ENCODE results near the gene FBN1.

Gene FBN1

DNA sequence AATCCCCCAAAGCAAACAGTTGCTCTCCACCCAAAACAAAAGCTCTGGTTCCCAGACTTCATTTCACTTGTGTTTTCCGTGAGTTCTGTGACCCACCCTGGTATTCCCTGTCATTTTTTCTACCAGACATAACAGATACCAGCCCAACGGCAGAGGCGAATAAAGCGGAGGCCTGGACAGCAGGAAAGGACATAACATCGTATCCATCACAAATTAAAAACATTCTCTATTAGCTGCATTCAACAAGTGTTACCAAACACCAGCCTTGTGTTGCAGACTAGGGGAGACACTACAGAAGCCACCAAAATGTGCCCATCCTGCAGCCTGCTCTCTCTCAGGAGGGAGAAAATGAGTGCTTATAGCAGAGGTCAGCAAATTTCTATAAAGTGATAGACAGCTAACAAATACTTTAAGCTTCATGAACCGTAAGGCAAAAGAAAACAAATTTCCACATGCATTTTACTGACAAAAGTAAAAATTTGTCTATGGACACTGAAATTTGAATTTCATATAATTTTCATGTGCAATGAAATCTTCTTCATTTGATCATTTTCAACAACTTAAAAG lies 7.1 kb upstream of the FBN1 start:
- DNase-seq (ENCODE audit: low read depth in 2 of 3, low spot score in 1 of 3), result no peak

DNA sequence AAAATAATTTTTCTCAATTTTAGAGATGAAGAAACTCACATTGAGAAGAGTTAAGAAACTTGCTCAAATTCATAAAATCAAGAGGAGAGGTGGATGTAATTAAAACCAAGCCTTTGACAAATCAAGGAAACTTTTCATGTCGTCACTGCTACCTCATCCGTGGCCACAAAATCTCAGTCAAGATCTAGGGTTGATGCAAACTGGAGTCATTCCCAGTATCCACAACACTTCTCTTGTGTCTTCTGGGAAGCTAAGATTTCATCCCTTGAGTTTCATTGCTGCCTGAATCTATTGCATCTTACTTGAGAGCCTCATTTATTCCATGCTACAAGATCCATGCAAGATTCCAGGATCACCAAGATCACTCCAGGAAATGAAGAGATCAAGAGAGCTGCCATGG lies 5.4 kb upstream of the FBN1 start:
- DNase-seq (ENCODE audit: low read depth in 2 of 3, low spot score in 1 of 3), result no peak

DNA sequence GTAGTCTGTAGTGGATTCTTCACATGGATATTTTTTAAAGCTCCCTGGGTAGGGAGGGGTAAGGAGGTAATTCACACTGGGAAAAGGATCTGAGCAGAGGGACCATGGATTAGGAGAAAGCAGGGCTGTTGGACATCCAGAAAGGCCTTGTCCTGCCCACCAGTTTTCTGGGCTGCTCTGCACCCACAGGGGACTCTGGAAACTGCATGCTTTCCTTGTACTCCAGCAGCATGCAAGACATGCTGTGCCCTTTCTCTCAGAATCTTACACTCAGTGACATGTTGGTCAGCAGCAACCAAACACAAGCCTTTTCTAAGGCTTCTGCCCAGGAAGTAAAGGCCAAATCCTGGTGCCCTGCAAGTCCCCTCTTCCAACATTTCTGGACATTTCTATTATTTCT lies 2.5 kb upstream of the FBN1 start:
- DNase-seq (ENCODE audit: low read depth in 2 of 3, low spot score in 1 of 3), result no peak

DNA sequence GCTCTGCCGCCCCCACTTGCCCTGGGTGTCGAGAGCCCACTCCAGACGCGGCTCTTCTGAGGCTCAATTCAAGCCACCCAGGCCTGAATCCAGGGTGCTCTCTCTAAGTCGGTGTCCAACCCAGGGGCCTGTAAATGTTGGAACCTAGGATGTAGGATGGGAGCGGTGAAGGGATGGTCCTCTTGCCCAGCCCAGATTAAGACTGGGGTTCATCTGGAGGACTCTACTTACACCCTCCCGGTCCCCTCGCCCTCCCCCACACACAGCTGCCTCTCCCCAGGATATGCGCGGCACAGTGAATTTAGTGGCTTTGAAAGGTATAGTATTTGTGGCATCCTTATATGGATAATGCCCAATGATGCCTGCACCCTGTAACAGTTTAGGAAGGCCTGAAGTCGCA lies 822 bp upstream of the FBN1 start:
- DNase-seq (ENCODE audit: low read depth in 2 of 3, low spot score in 1 of 3), result no peak

DNA sequence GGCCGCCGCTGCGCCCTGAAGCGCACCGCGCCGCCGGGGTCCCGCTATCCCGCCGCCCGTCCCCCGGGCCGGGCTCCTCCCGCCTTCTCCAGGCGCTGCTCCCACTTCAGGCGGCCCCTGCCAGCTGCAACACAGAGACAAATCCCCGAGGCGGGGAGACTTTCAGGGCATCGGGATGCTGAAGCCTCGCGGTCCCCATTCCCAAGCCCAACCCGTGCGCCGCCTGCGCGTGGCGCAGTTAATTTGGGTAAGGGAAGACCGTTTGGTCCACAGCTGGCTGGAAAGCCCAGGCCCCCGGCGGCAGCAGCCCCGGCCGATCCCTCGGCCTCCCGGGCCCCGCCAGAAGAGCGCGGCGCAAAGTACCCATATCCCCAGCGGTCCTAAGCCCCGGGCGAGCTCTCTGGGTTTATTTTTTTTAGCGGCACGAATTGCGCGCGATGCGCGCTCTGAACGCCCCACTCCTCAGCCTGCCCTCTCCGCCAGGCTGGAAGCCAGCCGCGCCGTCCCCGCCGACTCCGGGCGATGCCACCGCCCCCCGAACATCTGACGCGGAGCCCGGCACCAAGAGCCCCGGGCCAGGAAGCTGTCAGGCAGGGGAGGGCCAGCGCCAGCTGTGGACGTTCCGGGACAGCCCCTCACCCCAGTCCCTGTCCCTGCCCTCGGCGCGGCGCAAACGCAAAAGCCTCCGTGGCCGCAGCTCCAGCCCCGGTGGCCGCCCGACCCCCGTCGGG lies 517 bp downstream of the FBN1 start:
- DNase-seq (ENCODE audit: low read depth in 2 of 3, low spot score in 1 of 3), result no peak

DNA sequence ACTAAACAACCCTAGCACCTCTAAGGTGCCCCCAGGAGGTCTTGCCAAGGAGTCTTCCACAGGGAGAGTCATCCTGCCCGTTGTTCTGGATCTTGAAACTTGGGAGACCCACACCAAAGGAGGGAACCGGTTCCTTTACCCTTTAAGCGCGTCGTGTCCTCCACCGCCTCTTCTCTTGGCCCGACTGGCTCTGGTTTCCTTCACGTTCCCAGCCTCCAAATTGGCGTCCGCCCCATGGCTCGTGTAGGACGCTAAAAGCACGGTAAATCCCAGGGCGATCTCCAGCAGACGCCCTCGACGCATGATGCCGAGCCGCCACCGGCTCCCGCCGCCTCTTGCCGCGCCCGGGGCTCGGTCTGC lies 1.1 kb downstream of the FBN1 start:
- DNase-seq (ENCODE audit: low read depth in 2 of 3, low spot score in 1 of 3), result no peak

DNA sequence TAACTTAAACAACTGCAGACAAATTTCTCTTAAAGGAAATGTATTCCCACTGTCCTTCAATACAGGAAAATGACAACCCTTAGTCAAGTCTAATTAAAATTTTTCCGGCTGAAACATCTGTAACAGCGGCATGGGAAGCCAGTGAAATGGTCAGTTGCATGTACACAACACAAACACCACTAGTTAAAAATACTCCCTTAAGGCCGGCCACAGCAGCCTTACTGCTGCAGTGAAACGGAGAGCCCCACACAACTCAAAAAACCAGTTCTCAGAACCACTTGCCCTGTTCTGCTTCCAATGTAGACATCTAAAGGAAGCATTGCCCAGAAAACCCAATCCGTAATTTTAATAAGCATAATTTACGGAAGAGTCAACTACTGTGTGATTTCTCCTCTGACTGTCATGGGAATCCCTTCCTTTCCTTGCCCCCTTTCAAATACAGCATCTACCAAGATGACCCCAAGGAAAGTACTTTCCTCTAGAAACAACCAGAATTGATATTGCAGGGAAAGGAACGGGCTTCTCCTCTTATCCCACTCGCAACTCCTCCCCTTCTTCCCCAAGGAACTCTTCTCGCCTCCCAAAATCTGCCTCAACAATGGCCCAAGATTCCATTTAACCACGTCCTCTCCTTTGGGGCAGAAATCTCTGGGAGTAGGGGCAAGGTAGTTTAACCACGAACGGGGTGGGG lies 1.6 kb downstream of the FBN1 start:
- DNase-seq (ENCODE audit: low read depth in 2 of 3, low spot score in 1 of 3), result no peak

DNA sequence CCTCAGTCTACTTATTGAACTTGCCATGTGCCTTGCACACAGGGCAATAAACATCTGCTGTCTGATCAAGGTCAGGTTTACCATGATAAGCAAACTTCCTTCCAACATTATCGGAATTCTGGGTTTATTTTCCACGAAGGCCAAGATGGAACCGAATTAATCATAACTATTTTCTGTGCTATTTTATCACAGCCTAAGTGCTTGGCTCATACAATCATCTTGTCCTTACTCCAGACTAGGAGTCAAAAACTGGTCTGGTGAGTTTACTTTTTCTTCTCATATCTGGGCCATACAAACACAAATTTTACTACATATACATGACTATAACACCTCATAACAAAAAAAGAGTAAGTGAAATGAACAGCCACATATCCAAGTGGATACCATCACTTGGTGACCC lies 2.3 kb downstream of the FBN1 start:
- no peak for DNase-seq (ENCODE audit: low read depth in 2 of 3, low spot score in 1 of 3)

DNA sequence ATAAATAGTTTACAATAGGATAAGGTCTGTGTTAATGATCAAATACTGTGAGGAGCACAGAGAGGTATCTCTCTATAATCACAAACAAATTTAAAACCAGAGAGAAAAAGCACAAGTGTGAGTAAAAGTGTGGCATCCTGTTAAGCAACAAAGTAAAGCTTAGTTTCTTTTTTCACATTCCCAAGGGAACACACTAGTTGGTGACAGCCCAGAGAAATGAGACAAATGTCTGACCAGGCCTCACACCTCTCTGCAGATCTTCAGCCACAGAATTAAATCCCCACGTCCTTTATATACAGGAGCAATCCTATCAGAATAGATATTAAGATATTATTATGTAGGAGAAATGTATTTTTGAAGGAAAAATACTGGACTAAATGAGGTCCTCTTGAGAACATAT lies 2.7 kb downstream of the FBN1 start:
- DNase-seq (ENCODE audit: low read depth in 2 of 3, low spot score in 1 of 3), result no peak

DNA sequence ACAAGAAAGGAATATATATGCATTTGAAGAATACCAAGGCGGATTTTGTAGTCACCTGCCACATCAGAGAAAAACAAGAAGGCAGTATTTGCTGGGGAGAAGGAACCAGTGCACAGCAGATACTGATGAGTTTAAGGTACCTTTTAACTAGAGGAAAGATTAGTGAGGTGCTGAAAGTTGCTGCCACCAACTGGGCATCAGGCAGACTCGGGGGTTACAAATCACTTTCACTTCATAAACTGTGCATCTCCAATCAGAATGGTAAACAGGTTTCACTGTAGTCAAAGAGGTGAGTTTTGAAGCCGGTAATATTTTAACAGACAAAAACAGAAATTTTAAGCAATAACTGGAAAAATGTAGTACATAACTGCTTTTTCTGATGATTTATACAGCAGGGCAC lies 4.1 kb downstream of the FBN1 start:
- DNase-seq (ENCODE audit: low read depth in 2 of 3, low spot score in 1 of 3), result no peak

DNA sequence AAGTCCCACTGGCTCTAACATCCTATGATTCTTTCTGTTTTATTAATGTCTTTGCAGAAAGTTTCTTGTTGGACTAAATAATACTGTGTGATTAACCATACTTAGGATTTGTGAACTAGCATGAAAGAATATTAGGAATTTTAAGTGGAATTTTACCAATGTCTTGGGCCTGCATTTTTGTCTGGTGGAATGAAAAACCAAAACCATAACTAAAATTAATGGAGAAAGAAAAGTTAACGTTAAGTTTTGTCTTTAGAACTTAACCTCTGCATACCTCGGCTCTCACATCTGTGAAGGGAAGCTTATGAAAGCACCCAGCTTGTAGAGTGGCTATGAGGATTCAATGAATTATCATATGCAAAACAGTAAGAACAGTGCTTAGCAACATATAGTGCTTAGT lies 6.5 kb downstream of the FBN1 start:
- no peak for DNase-seq (ENCODE audit: low read depth in 2 of 3, low spot score in 1 of 3)

DNA sequence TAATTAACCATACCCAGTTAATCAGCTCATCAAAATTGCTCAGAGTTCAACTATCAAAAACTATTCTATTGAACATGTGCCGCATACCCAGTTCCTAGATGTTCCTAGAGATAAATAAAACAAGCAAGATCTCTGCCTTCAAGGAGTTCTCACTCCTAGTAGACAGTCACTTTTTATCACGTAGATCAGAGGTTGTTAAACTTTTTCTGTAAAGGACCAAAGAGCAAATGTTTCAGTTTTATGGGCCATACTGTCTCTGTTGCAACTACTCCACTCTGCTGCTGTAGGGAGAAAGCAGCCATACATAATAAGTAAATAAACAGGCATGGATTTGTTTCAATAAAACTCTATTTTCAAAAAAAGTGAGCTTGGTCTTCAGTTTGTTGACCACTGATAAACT lies 7.9 kb downstream of the FBN1 start:
- no peak for DNase-seq (ENCODE audit: low read depth in 2 of 3, low spot score in 1 of 3)

DNA sequence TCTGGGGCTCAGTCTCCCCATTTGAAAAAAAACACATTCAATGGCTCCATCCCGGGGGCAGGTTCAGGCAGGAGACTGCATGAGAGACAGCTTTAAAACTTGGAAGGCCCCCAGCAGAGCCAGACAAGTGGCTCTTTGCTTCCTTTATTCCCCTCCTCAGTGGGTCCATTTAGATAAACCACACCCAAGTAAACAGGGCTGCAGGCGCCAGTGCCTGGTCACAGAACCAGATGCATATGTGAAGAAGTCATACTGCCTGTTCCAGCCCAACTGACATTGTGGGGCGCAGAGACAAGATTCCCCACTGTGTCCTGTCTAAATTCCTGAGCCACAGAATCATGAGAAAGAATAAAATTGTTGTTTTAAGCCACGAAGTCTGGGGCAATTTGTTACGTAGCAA lies 9.0 kb downstream of the FBN1 start:
- DNase-seq (ENCODE audit: low read depth in 2 of 3, low spot score in 1 of 3), result no peak

DNA sequence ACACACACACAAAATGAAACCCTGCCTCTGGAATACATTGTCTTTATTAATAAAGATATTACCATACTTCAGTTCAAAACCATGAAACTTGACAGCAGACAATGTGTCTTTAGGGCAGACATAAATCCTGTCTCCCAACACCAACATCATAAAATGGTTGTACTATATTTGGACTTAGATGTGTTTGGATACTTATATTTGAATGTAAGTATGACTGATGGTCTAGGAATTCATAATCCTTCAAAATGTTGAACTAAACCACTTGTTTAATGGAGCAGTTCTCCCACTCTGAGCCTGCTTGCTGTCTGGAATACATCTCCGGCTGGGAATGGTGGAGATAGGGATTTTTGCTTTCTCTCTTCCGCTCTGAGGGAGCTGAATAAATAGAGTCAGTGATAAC lies 10.6 kb downstream of the FBN1 start:
- DNase-seq (ENCODE audit: low read depth in 2 of 3, low spot score in 1 of 3), result no peak

DNA sequence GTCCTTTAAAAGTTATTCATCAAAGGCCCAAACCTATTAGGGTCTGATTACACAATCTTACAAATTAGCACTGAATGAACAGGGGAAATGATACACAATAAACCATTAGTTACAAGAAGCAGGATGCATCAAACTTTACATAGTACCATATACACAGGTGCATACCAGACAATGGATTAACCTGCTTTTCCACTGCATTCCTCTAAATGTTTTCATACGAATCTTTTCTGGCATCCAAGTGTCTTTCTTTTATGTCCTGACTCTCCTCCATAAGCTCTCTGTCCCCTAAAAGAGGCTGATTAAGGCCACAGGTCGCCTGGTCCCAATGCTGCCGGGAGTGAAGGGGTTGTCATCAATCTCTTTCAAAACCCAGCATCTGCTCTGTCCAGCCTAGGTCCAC lies 11.4 kb downstream of the FBN1 start:
- no peak for DNase-seq (ENCODE audit: low read depth in 2 of 3, low spot score in 1 of 3)

DNA sequence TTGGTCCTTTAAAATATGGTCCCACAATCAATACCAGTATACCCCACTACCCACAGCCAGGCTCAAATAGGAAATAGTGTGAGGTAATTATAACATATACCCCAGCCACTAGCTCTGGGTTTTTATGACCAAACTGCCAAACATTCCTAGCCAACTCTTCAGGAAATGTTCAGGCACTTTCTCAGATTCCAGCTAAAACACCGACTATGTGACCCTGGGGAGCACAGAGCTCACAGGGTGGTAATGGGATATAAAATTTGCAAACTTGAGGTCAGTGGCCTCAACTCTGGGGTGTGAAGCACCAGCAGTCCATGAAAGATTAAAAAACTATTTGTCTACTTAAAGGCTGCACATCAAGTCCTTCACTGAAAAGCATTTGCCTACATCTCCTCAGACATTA lies 12.9 kb downstream of the FBN1 start:
- DNase-seq (ENCODE audit: low read depth in 2 of 3, low spot score in 1 of 3), result no peak

DNA sequence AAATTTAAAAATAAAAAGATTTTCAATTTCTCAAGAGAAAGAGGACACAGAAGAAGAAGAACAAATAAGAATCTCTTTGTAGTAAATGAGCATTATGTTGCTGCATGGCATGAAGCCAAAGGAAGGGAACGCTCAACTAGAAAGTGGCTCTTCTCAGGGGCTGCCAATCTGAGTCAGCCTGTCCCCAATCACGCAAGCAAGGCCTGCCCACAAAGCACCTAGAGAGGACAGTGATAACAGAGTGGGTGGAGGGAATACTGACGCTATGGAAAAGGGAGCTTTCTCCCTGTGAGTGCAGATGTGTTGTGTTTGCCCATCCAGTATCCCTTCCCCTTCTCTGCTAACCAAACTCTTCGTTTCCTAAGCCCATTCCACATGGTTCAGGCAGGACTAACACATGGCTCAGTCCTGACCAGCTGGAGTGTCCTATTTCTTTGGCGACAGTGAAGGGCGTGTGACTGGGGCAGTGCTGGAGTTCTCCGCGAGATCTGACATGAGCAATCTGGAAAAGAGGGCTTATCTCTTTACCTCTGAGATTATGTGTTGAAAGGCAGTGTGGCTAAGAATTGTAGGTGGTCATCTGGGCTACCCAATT lies 14.2 kb downstream of the FBN1 start:
- DNase-seq (ENCODE audit: low read depth in 2 of 3, low spot score in 1 of 3), result no peak

DNA sequence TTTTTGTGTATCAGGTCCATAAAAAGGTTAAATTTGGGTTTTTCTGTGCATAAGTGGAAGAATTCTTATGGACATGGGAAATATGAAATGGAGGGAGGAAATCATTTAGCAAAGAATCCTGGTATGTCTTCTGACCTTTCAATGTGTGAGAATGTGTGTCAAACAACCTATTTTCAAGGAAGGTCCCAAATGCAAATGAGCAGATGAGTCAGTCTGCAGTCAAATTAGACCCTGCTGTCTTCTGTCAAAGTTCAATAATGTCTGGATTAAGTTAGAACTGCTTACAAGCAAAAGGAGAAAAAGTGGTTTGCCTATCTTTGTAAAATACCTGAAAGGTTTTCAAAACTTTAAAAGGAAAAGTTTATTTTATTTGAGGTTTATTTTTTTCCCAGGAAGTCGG lies 15.3 kb downstream of the FBN1 start:
- DNase-seq (ENCODE audit: low read depth in 2 of 3, low spot score in 1 of 3), result no peak

DNA sequence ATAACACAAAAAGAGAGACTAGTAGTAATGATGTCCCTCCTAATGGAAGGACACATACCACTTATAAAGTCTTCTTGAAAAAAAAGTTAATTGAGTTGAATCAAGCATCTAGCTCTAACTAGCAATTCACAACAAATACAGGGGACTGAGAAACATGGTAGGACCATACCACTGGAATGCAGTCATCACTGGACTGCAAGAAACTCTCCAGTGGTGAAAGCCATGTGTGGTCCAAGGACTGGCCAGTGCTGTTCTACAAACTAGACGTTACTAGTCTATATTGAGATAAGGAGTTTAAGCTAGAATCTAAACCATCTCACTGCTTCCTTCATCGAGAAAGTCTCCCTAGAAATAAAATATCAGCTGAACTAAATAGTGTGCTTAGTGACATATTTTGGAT lies 16.7 kb downstream of the FBN1 start:
- no peak for DNase-seq (ENCODE audit: low read depth in 2 of 3, low spot score in 1 of 3)

DNA sequence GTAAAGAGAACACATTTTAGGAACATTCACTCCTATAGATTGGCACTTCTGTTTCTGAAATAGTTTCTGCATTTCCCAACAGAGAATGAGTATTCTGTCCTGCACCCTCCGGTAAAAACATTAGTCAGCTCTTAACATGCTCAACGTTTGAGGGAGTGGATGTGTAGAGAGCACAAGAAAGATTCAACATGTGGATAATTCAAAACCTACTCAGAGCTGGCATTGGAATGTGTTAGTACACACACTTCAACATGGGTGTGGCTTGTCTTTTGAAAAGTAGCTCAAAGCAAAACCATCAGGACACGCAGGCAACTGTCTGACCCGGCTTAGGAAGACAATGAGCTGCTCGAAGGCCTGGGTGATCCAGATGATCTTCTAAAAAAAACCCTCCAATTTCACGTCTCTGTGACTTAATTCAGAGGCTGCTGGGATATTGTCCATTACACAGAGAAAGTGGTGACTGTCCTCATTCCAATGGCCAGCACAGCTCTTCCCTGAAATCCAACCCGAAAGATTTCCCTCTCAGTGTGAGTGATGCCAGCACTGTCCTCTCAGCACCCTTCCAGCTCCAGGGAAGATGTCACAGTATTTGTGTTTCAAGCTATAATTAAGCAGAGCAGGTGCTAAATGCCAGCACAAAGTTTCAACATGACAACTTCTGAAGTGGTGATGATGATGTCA lies 18.1 kb downstream of the FBN1 start:
- DNase-seq (ENCODE audit: low read depth in 2 of 3, low spot score in 1 of 3), result no peak

DNA sequence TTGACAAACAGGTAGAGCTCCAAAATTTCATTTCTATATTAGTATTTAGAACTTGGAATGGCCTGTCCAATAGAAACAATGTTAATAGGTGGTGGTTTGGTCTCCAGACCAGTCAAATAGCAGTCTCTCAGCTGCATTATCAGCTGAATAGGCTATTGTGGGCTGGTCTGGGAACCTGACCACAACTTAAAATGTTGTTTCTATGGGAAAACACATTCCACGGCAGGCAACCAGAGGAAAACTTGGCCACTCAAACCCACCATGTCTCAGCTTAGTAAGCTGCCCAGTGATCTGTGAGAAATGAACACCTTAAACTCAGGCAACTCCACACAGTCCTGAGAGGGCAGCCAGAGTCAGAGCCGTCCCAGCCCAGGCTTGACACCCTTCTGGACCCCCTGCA lies 20.4 kb downstream of the FBN1 start:
- DNase-seq (ENCODE audit: low read depth in 2 of 3, low spot score in 1 of 3), result no peak

DNA sequence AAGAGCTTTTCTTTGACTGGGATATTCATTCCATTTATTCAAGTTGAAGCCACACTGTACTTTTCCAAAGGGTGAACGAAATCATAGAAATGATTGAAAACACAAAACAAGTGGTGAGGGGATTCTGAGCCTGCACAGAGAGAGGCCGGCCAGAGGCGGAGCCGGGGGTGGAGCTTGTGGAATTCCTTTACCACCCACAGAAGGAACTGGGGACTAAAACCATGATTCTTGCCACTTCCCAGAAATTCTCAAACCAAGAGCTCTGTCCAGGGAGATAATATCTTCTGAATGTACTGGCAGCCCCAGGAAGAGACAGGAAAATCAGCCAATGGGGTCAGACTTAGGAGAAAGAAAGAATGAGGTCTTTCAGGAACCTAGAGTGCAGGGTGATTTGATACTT lies 20.8 kb downstream of the FBN1 start:
- no peak for DNase-seq (ENCODE audit: low read depth in 2 of 3, low spot score in 1 of 3)

Data from stimulated activated CD4-positive, alpha-beta T cell treated with anti-CD3 and anti-CD28 coated beads, Interleukin-12 subunit alpha, Interleukin-12 subunit beta, amount 100 ng/mL, for 48 hours (primary cell).